Effector memory CD4-positive, alpha-beta T cell (primary cell): Measurements from ENCODE around the gene SNAPC3.

ENCODE experiments used
- DNase-seq, 3 donors: peaks; one replicate each; pipeline ENCODE4 v3.0.0-alpha.2; 2020
- H3K27ac ChIP-seq: 2 replicates; pipeline ENCODE4 v1.7.0; 2013; ENCODE audit warnings: mild to moderate bottlenecking, low read length, moderate library complexity; ENCODE audit not compliant: insufficient read depth, poor library complexity, severe bottlenecking
- H3K27me3 ChIP-seq: replicated peaks from 2 replicates; pipeline ENCODE4 v1.7.0; 2013; ENCODE audit warnings: mild to moderate bottlenecking, low read length; ENCODE audit not compliant: insufficient read depth, control insufficient read depth, poor library complexity, severe bottlenecking
- H3K36me3 ChIP-seq: 2 replicates; pipeline ENCODE4 v1.7.0; 2013; ENCODE audit warnings: mild to moderate bottlenecking, low read length, moderate library complexity; ENCODE audit not compliant: control insufficient read depth, insufficient read depth
- H3K4me1 ChIP-seq: 2 replicates; pipeline ENCODE4 v1.7.0; 2013; ENCODE audit warnings: low read length, mild to moderate bottlenecking; ENCODE audit not compliant: control insufficient read depth, insufficient read depth, poor library complexity, severe bottlenecking
- H3K4me3 ChIP-seq: 2 replicates; pipeline ENCODE4 v1.7.0; 2013; ENCODE audit warnings: low read length, low read depth, mild to moderate bottlenecking; ENCODE audit not compliant: insufficient read depth, poor library complexity, severe bottlenecking
- H3K9me3 ChIP-seq: 2 replicates; pipeline ENCODE4 v1.7.0; 2013; ENCODE audit warnings: mild to moderate bottlenecking, low read length, moderate library complexity; ENCODE audit not compliant: control insufficient read depth

The SNAPC3 gene

GRCh38 chr9:15482146-15482545 is 59.5 kb downstream of the SNAPC3 start:
- DNase-seq, result no peak
- Histone ChIP-seq H3K27ac (no peak overlapping the region), H3K9me3 (no peaks in the 10 kb centered on the region), H3K27me3 (no peaks in the 10 kb centered on the region), H3K4me1 (no peaks in the 10 kb centered on the region), H3K4me3 (no peak overlapping the region), H3K36me3 (peaks cover 32% of the 10 kb centered on the region)

GRCh38 chr9:15484802-15485201 is 62.1 kb downstream of the SNAPC3 start:
- no peaks in the 10 kb centered on the region for H3K4me1 ChIP-seq
- H3K4me3 ChIP-seq, result no peak overlapping the region
- H3K36me3 ChIP-seq, result peaks cover 28% of the 10 kb centered on the region
- no peak for DNase-seq
- no peak overlapping the region for H3K27ac ChIP-seq
- H3K9me3 ChIP-seq, result no peaks in the 10 kb centered on the region
- H3K27me3 ChIP-seq, result no peaks in the 10 kb centered on the region

- no peaks in the 10 kb centered on the region for H3K4me1 ChIP-seq
- H3K9me3 ChIP-seq, result no peaks in the 10 kb centered on the region
- no peak overlapping the region for H3K4me3 ChIP-seq
- no peaks in the 10 kb centered on the region for H3K27me3 ChIP-seq
- H3K27ac ChIP-seq, result no peak overlapping the region
- H3K36me3 ChIP-seq, result peaks cover 30% of the 10 kb centered on the region
- no peak for DNase-seq
These were observed 63.4 kb downstream of the SNAPC3 start for GRCh38 chr9:15485836-15486666.

- H3K36me3 ChIP-seq, result peaks cover 20% of the 10 kb centered on the region
- H3K27me3 ChIP-seq, result no peaks in the 10 kb centered on the region
- no peak for DNase-seq
- H3K27ac ChIP-seq, result no peak overlapping the region
- H3K4me1 ChIP-seq, result peaks cover 3% of the 10 kb centered on the region
- no peak overlapping the region for H3K4me3 ChIP-seq
- H3K9me3 ChIP-seq, result no peaks in the 10 kb centered on the region
These were observed 69.3 kb downstream of the SNAPC3 start for GRCh38 chr9:15491950-15492349.

GRCh38 chr9:15492485-15493150 is 69.9 kb downstream of the SNAPC3 start:
- Histone ChIP-seq H3K9me3 (no peaks in the 10 kb centered on the region), H3K4me3 (no peak overlapping the region), H3K27ac (no peak overlapping the region), H3K4me1 (peaks cover 3% of the 10 kb centered on the region), H3K27me3 (no peaks in the 10 kb centered on the region), H3K36me3 (peaks cover 20% of the 10 kb centered on the region)
- DNase-seq, result no peak

- Histone ChIP-seq H3K9me3 (no peaks in the 10 kb centered on the region), H3K4me1 (peaks cover 9% of the 10 kb centered on the region), H3K27ac (no peak overlapping the region), H3K36me3 (peaks cover 25% of the 10 kb centered on the region), H3K27me3 (no peaks in the 10 kb centered on the region), H3K4me3 (no peak overlapping the region)
- DNase-seq, result no peak
These were observed 75.7 kb downstream of the SNAPC3 start for GRCh38 chr9:15498246-15498995.

GRCh38 chr9:15499139-15499538 is 76.5 kb downstream of the SNAPC3 start:
- Histone ChIP-seq H3K27me3 (no peaks in the 10 kb centered on the region), H3K36me3 (peaks cover 21% of the 10 kb centered on the region), H3K27ac (no peak overlapping the region), H3K9me3 (no peaks in the 10 kb centered on the region), H3K4me1 (peaks cover 9% of the 10 kb centered on the region), H3K4me3 (no peak overlapping the region)
- DNase-seq, result no peak

- H3K9me3 ChIP-seq, result no peaks in the 10 kb centered on the region
- no peak for DNase-seq
- peaks cover 9% of the 10 kb centered on the region for H3K4me1 ChIP-seq
- H3K27me3 ChIP-seq, result no peaks in the 10 kb centered on the region
- H3K36me3 ChIP-seq, result peaks cover 35% of the 10 kb centered on the region
- no peak overlapping the region for H3K4me3 ChIP-seq
- no peak overlapping the region for H3K27ac ChIP-seq
These were observed 78.5 kb downstream of the SNAPC3 start for GRCh38 chr9:15501179-15501578.

GRCh38 chr9:15501803-15502202 is 79.1 kb downstream of the SNAPC3 start:
- DNase-seq, result no peak
- Histone ChIP-seq H3K27me3 (no peaks in the 10 kb centered on the region), H3K9me3 (no peaks in the 10 kb centered on the region), H3K4me1 (peaks cover 9% of the 10 kb centered on the region), H3K36me3 (peaks cover 41% of the 10 kb centered on the region), H3K4me3 (no peak overlapping the region), H3K27ac (no peak overlapping the region)

GRCh38 chr9:15505921-15506320 is 83.2 kb downstream of the SNAPC3 start:
- Histone ChIP-seq H3K4me1 (peaks cover 23% of the 10 kb centered on the region), H3K9me3 (no peaks in the 10 kb centered on the region), H3K4me3 (no peak overlapping the region), H3K27me3 (no peaks in the 10 kb centered on the region), H3K27ac (no peak overlapping the region), H3K36me3 (peaks cover 39% of the 10 kb centered on the region)
- no peak for DNase-seq
